OCI-LY1 (cell line): Measurements from ENCODE around the gene SNX32.

Experiments used
- EZH2 ChIP-seq: fragments of 200-600 bp; sonication (generic), shearing (Covaris generic); IDR thresholded peaks from 2 replicates; pipeline ENCODE4 v1.8.0; 2017; ENCODE audit warnings: borderline replicate concordance, mixed run types, mild to moderate bottlenecking, antibody characterized with exemption, low read length, moderate library complexity, mixed read lengths
- TF ChIP-seq, protein P1 (sequence below): fragments of 200-600 bp; sonication (generic), shearing (Covaris generic); IDR thresholded peaks from 2 replicates; pipeline ENCODE4 v1.5.1; 2017; ENCODE audit warnings: mild to moderate bottlenecking, antibody characterized with exemption, low read length, moderate library complexity, mixed read lengths

DNA sequence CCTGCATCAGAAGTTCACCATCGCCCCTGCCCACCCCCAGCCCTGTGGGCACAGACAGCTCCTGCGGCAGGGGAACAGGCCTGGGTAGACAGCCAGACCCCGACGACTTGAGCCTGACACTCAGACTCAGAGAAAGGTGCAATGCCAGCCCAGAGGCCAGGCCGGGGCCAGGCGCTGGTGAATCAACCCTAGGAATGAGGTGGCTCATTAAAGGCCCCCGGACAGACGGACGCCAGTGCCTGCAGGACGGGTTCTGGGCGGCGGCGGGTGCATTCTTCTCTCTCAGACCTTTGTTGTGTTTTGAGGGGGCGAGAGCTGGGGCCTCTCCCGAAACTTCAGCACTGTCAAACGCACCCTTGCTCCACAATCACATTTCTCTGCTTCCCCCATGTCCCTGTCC, 41.3 kb upstream of the SNX32 start:
- TF ChIP-seq, protein P1, sequence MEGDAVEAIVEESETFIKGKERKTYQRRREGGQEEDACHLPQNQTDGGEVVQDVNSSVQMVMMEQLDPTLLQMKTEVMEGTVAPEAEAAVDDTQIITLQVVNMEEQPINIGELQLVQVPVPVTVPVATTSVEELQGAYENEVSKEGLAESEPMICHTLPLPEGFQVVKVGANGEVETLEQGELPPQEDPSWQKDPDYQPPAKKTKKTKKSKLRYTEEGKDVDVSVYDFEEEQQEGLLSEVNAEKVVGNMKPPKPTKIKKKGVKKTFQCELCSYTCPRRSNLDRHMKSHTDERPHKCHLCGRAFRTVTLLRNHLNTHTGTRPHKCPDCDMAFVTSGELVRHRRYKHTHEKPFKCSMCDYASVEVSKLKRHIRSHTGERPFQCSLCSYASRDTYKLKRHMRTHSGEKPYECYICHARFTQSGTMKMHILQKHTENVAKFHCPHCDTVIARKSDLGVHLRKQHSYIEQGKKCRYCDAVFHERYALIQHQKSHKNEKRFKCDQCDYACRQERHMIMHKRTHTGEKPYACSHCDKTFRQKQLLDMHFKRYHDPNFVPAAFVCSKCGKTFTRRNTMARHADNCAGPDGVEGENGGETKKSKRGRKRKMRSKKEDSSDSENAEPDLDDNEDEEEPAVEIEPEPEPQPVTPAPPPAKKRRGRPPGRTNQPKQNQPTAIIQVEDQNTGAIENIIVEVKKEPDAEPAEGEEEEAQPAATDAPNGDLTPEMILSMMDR, result no peak
- no peak for TF ChIP-seq EZH2
